ENCODE results near the gene SYTL3.

DNA sequence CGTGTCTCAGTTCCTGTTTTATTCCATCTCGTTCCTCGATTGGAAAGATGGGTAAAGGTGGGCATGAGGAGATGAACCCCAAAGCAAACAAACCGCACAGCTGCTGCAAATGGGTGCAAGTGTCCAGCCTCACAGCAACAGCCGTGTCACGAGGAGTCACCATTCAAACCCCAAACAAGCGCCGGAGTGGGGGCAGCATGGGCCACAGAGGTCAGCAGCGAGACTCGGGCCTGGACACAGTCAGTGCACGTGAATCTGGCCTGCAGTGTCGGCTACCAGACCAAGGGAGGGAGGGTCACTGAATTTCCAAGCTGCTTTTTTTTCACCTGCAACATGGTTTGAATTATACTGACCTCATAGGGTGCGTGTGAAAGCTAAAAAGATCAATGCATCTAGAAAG, 105.8 kb downstream of the SYTL3 start:
- TF ChIP-seq, protein P1, sequence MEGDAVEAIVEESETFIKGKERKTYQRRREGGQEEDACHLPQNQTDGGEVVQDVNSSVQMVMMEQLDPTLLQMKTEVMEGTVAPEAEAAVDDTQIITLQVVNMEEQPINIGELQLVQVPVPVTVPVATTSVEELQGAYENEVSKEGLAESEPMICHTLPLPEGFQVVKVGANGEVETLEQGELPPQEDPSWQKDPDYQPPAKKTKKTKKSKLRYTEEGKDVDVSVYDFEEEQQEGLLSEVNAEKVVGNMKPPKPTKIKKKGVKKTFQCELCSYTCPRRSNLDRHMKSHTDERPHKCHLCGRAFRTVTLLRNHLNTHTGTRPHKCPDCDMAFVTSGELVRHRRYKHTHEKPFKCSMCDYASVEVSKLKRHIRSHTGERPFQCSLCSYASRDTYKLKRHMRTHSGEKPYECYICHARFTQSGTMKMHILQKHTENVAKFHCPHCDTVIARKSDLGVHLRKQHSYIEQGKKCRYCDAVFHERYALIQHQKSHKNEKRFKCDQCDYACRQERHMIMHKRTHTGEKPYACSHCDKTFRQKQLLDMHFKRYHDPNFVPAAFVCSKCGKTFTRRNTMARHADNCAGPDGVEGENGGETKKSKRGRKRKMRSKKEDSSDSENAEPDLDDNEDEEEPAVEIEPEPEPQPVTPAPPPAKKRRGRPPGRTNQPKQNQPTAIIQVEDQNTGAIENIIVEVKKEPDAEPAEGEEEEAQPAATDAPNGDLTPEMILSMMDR (IDR thresholded peaks at IDR 0.05; ENCODE audit: low read length) = no peak
- TF ChIP-seq EZH2 (IDR thresholded peaks at IDR 0.05; ENCODE audit: borderline replicate concordance, low read length) = no peak
